ENCODE data around the gene EXT2.

EXT2 gene

DNA sequence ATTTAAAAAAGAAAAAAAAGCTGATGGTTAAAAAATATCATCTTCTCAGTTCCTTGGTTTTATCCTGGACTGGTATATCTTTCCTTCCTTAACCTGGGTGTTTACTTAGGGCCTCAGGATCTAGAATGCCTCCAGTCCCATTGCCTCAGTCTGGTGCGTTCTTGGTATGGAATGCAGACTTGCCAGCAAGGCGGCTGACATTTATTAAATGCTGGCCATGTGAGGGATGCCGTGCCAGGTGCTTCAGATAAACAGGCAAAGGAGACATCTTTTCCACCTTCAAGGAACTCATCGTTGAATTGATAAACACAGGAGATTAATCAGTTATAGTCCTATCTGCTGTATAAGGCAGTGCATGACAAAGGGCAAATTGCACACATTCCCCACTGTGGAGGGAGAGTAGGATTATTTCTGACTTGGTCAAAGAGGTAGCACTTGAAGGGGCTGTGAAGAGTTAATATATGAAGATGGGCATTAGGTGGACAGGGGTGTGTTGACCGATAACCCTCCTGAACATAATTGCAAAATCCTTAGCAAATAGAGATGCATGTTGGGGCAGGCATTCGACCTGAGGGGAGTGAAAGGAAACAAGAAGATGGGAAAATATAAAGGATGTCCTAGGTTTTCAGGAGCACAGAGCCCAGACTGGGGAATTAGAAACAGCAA is 160.1 kb downstream of the EXT2 start:
- Histone ChIP-seq H3K27ac (replicated peaks) (no peak overlapping the region), H3K27me3 (ENCODE audit: insufficient read depth, poor library complexity, severe bottlenecking) (no peaks in the 10 kb centered on the region), H3K4me3 (replicated peaks; ENCODE audit: insufficient read depth, low read length) (no peak overlapping the region)
- no peak for TF ChIP-seq POLR2AphosphoS5 (IDR thresholded peaks at IDR 0.05; ENCODE audit: low read depth)
- TF ChIP-seq, protein P1, sequence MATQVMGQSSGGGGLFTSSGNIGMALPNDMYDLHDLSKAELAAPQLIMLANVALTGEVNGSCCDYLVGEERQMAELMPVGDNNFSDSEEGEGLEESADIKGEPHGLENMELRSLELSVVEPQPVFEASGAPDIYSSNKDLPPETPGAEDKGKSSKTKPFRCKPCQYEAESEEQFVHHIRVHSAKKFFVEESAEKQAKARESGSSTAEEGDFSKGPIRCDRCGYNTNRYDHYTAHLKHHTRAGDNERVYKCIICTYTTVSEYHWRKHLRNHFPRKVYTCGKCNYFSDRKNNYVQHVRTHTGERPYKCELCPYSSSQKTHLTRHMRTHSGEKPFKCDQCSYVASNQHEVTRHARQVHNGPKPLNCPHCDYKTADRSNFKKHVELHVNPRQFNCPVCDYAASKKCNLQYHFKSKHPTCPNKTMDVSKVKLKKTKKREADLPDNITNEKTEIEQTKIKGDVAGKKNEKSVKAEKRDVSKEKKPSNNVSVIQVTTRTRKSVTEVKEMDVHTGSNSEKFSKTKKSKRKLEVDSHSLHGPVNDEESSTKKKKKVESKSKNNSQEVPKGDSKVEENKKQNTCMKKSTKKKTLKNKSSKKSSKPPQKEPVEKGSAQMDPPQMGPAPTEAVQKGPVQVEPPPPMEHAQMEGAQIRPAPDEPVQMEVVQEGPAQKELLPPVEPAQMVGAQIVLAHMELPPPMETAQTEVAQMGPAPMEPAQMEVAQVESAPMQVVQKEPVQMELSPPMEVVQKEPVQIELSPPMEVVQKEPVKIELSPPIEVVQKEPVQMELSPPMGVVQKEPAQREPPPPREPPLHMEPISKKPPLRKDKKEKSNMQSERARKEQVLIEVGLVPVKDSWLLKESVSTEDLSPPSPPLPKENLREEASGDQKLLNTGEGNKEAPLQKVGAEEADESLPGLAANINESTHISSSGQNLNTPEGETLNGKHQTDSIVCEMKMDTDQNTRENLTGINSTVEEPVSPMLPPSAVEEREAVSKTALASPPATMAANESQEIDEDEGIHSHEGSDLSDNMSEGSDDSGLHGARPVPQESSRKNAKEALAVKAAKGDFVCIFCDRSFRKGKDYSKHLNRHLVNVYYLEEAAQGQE (IDR thresholded peaks at IDR 0.05; ENCODE audit: insufficient replicate concordance, low read depth): no peak
- TF ChIP-seq GABPA (IDR thresholded peaks at IDR 0.05; ENCODE audit: low read depth): no peak
- TF ChIP-seq CTCF (IDR thresholded peaks at IDR 0.05; ENCODE audit: insufficient read depth, low read length): no peak
- no peak for TF ChIP-seq SPI1 (IDR thresholded peaks at IDR 0.05; ENCODE audit: borderline replicate concordance, low read depth)
- DNase-seq (ENCODE audit: low read depth in 1 of 2, low spot score in 1 of 2): no peak

- TF ChIP-seq, protein P1 (IDR thresholded peaks at IDR 0.05; ENCODE audit: insufficient replicate concordance, low read depth): no peak
- no peak for TF ChIP-seq POLR2AphosphoS5 (IDR thresholded peaks at IDR 0.05; ENCODE audit: low read depth)
- no peak for TF ChIP-seq CTCF (IDR thresholded peaks at IDR 0.05; ENCODE audit: insufficient read depth, low read length)
- no peak for TF ChIP-seq SPI1 (IDR thresholded peaks at IDR 0.05; ENCODE audit: borderline replicate concordance, low read depth)
- TF ChIP-seq GABPA (IDR thresholded peaks at IDR 0.05; ENCODE audit: low read depth): no peak
- Histone ChIP-seq H3K4me3 (replicated peaks; ENCODE audit: insufficient read depth, low read length) (no peak overlapping the region), H3K27me3 (ENCODE audit: insufficient read depth, poor library complexity, severe bottlenecking) (no peaks in the 10 kb centered on the region), H3K27ac (replicated peaks) (no peak overlapping the region)
- DNase-seq (ENCODE audit: low read depth in 1 of 2, low spot score in 1 of 2): no peak
These were observed 161.3 kb downstream of the EXT2 start for GRCh38 chr11:44256673-44257291.

- Histone ChIP-seq H3K27ac (replicated peaks) (no peak overlapping the region), H3K4me3 (replicated peaks; ENCODE audit: insufficient read depth, low read length) (no peak overlapping the region), H3K27me3 (ENCODE audit: insufficient read depth, poor library complexity, severe bottlenecking) (no peaks in the 10 kb centered on the region)
- TF ChIP-seq POLR2AphosphoS5 (IDR thresholded peaks at IDR 0.05; ENCODE audit: low read depth) (no peak), GABPA (IDR thresholded peaks at IDR 0.05; ENCODE audit: low read depth) (no peak), SPI1 (IDR thresholded peaks at IDR 0.05; ENCODE audit: borderline replicate concordance, low read depth) (no peak), CTCF (IDR thresholded peaks at IDR 0.05; ENCODE audit: insufficient read depth, low read length) (no peak)
- TF ChIP-seq, protein P1 (IDR thresholded peaks at IDR 0.05; ENCODE audit: insufficient replicate concordance, low read depth): no peak
- DNase-seq (ENCODE audit: low read depth in 1 of 2, low spot score in 1 of 2): no peak
These were observed 162.1 kb downstream of the EXT2 start for GRCh38 chr11:44257338-44258189.

Data from HL-60 (cell line).